ENCODE data around the gene TFCP2.

TFCP2 gene

DNA sequence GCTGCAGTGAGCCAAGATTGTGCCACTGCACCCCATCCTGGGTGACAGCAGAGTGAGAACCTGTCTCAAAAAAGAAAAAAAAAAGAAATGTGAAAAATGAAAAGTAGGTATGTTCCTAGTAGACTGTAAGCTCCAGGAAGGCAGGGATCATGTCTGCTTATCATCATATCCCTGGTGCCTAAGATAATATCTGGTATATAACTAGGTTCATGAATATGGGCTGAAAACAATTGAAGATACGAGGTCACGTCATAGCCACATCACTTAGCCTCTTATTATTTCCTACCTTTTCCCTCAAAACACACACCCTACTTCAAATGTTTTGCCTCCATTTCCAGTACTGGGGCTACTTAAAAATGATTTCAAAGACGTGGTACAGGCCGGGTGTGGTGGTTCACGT lies 42.0 kb upstream of the TFCP2 start:
- no peaks in the 10 kb centered on the region for H3K79me2 ChIP-seq (ENCODE audit: low read length)
- no peaks in the 10 kb centered on the region for H3K36me3 ChIP-seq (replicated peaks; ENCODE audit: low read depth, low read length)
- H3K4me1 ChIP-seq (ENCODE audit: low read length) = peaks cover 13% of the 10 kb centered on the region
- no peak overlapping the region for H3K9ac ChIP-seq (ENCODE audit: low read length)
- H3K4me3 ChIP-seq (ENCODE audit: low read length) = no peak overlapping the region
- no peak overlapping the region for H3K4me2 ChIP-seq (ENCODE audit: low read length)
- no peak overlapping the region for H2AFZ ChIP-seq (ENCODE audit: low read depth, low read length)
- H3K27ac ChIP-seq (ENCODE audit: low read length) = no peak overlapping the region
- no peaks in the 10 kb centered on the region for H3K9me3 ChIP-seq (ENCODE audit: insufficient read depth, low read length)
- TF ChIP-seq, protein P1, sequence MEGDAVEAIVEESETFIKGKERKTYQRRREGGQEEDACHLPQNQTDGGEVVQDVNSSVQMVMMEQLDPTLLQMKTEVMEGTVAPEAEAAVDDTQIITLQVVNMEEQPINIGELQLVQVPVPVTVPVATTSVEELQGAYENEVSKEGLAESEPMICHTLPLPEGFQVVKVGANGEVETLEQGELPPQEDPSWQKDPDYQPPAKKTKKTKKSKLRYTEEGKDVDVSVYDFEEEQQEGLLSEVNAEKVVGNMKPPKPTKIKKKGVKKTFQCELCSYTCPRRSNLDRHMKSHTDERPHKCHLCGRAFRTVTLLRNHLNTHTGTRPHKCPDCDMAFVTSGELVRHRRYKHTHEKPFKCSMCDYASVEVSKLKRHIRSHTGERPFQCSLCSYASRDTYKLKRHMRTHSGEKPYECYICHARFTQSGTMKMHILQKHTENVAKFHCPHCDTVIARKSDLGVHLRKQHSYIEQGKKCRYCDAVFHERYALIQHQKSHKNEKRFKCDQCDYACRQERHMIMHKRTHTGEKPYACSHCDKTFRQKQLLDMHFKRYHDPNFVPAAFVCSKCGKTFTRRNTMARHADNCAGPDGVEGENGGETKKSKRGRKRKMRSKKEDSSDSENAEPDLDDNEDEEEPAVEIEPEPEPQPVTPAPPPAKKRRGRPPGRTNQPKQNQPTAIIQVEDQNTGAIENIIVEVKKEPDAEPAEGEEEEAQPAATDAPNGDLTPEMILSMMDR (IDR thresholded peaks at IDR 0.05; ENCODE audit: low read depth, low read length) = no peak
- no peak for TF ChIP-seq EZH2phosphoT487 (IDR thresholded peaks at IDR 0.05; ENCODE audit: low read depth)
- H4K20me1 ChIP-seq (ENCODE audit: insufficient read depth, low read length) = no peaks in the 10 kb centered on the region
- H3K27me3 ChIP-seq (ENCODE audit: low read depth, low read length) = no peaks in the 10 kb centered on the region

DNA sequence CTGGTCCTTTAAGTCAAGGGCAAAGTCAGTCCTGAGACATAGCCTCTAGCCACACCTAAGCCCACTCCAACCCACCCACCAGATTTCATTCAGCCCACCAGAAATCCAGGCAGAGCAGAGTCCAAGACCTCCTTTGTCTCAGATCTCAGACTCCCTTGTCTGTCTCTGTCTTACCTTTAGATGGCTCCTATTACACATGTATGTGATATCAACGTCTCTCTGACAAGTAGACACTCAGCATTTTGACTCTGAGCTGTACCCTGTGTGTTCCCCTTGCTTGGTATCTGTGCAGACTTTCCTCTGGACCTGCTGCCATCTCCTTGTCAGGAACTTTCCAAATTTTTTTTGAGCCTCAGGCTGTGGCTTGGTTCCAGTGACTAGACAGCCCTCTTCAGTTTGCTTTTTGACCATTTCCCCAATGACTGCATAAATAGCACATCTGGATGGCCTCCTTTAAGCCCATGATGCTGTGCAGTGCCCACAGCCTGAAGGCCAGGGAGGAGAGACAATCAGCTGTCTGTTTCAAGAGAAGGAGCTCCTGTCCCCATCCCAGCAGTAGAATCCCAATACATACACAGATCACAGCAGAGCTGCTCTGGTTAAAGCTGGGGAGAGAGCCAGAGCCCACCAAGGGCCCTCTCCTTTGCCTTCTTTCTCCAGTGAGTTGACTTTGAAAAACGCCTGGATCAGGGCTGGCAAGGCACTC lies 37.9 kb upstream of the TFCP2 start:
- H3K27me3 ChIP-seq (ENCODE audit: low read depth, low read length) = no peaks in the 10 kb centered on the region
- no peaks in the 10 kb centered on the region for H4K20me1 ChIP-seq (ENCODE audit: insufficient read depth, low read length)
- no peaks in the 10 kb centered on the region for H3K79me2 ChIP-seq (ENCODE audit: low read length)
- H3K4me3 ChIP-seq (ENCODE audit: low read length) = no peak overlapping the region
- H3K36me3 ChIP-seq (replicated peaks; ENCODE audit: low read depth, low read length) = no peaks in the 10 kb centered on the region
- H3K9me3 ChIP-seq (ENCODE audit: insufficient read depth, low read length) = no peaks in the 10 kb centered on the region
- no peak overlapping the region for H2AFZ ChIP-seq (ENCODE audit: low read depth, low read length)
- no peak overlapping the region for H3K9ac ChIP-seq (ENCODE audit: low read length)
- no peaks in the 10 kb centered on the region for H3K4me1 ChIP-seq (ENCODE audit: low read length)
- H3K27ac ChIP-seq (ENCODE audit: low read length) = no peak overlapping the region
- TF ChIP-seq, protein P1 (IDR thresholded peaks at IDR 0.05; ENCODE audit: low read depth, low read length) = no peak
- TF ChIP-seq EZH2phosphoT487 (IDR thresholded peaks at IDR 0.05; ENCODE audit: low read depth) = no peak
- H3K4me2 ChIP-seq (ENCODE audit: low read length) = no peak overlapping the region

DNA sequence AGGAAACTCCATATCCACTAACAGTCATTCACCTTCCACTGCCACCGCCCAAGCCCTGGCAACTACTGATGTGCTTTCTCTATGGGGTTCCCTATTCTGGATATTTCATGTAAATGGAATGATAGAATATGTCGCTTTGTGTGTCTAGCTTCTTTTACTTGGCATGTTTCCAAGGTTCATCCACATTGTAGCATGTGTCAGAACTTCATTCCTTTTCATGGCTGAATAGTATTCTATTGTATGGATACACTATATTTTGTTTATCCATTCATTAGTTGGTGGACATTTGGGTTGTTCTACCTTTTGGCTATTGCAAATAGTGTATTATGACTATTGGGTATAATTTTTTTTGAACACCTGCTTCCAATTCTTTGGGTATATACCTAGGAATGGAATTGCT lies 36.3 kb upstream of the TFCP2 start:
- no peaks in the 10 kb centered on the region for H3K36me3 ChIP-seq (replicated peaks; ENCODE audit: low read depth, low read length)
- no peak overlapping the region for H3K27ac ChIP-seq (ENCODE audit: low read length)
- TF ChIP-seq, protein P1 (IDR thresholded peaks at IDR 0.05; ENCODE audit: low read depth, low read length) = no peak
- TF ChIP-seq EZH2phosphoT487 (IDR thresholded peaks at IDR 0.05; ENCODE audit: low read depth) = no peak
- H3K9ac ChIP-seq (ENCODE audit: low read length) = no peak overlapping the region
- no peak overlapping the region for H3K4me3 ChIP-seq (ENCODE audit: low read length)
- H3K27me3 ChIP-seq (ENCODE audit: low read depth, low read length) = no peaks in the 10 kb centered on the region
- no peak overlapping the region for H3K4me2 ChIP-seq (ENCODE audit: low read length)
- H3K79me2 ChIP-seq (ENCODE audit: low read length) = no peaks in the 10 kb centered on the region
- no peaks in the 10 kb centered on the region for H3K4me1 ChIP-seq (ENCODE audit: low read length)
- no peaks in the 10 kb centered on the region for H4K20me1 ChIP-seq (ENCODE audit: insufficient read depth, low read length)
- H2AFZ ChIP-seq (ENCODE audit: low read depth, low read length) = no peak overlapping the region
- H3K9me3 ChIP-seq (ENCODE audit: insufficient read depth, low read length) = no peaks in the 10 kb centered on the region

DNA sequence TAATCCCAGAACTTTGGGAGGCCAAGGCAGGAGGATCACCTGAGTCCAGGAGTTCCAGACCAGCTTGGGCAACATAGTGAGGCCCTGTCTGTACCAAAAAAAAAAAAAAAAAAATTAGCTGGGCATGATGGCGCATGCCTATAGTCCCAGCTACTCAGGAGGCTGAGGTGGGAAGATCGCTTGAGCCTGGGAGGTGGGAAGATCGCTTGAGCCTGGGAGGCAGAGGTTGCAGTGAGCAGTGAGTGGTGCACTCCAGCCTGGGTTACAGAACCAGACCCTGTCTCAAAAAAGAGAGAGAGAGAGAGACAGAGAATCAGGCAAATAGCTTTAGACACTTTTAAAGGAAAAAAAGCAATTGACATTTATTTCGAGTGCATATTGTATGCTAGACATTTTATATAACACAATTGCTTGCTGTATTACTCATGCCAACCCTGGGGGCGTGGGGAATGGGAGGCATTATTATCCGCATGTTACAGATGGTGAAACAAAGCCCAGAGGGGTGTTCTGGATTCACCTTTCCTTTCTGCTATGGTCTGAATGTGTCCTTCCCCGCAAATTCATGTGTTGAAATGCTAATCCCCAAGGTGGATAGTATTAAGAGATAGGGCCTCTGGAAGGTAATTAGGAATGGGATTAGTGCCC lies 35.2 kb upstream of the TFCP2 start:
- H3K27me3 ChIP-seq (ENCODE audit: low read depth, low read length) = no peaks in the 10 kb centered on the region
- TF ChIP-seq EZH2phosphoT487 (IDR thresholded peaks at IDR 0.05; ENCODE audit: low read depth) = no peak
- TF ChIP-seq, protein P1 (IDR thresholded peaks at IDR 0.05; ENCODE audit: low read depth, low read length) = no peak

More for the DNA sequence above, 35.2 kb upstream of the TFCP2 start:
- Histone ChIP-seq H3K9ac (ENCODE audit: low read length) (no peak overlapping the region), H3K79me2 (ENCODE audit: low read length) (no peaks in the 10 kb centered on the region), H3K4me2 (ENCODE audit: low read length) (no peak overlapping the region), H4K20me1 (ENCODE audit: insufficient read depth, low read length) (no peaks in the 10 kb centered on the region), H3K27ac (ENCODE audit: low read length) (no peak overlapping the region), H3K4me1 (ENCODE audit: low read length) (no peaks in the 10 kb centered on the region), H2AFZ (ENCODE audit: low read depth, low read length) (no peak overlapping the region), H3K9me3 (ENCODE audit: insufficient read depth, low read length) (no peaks in the 10 kb centered on the region), H3K4me3 (ENCODE audit: low read length) (no peak overlapping the region), H3K36me3 (replicated peaks; ENCODE audit: low read depth, low read length) (no peaks in the 10 kb centered on the region)
